ENCODE measurements around the gene ECI1. TPM values are rescaled to one million over a fixed set of nuclear protein-coding genes. Genes with fewer than 3 reads are reported as not detected.
"Not testable (repeated sequence)": the region's sequence is repeated elsewhere in the genome, so short reads cannot be mapped to it uniquely, and the experiment has no call there.

Gene ECI1
- polyA plus RNA-seq, 1 experiment, result 24.9 TPM

GRCh38 chr16:2244301-2244700 is 7.1 kb downstream of the ECI1 start:
- no peak for DNase-seq (ENCODE audit: low read depth, low spot score)
- POLR2A ChIA-PET, result no interaction called here
- Histone ChIP-seq H3K9me3 (ENCODE audit: control insufficient read depth, insufficient read depth, low read length) (no peaks in the 10 kb centered on the region; the same call in 1 of the 2 replicates), H3K4me3 (ENCODE audit: low read depth, low read length) (no peak overlapping the region), H3K27ac (ENCODE audit: low read depth, low read length) (no peak overlapping the region), H3K27me3 (ENCODE audit: control insufficient read depth, insufficient read depth, low read length) (no peaks in the 10 kb centered on the region)
- CTCF ChIA-PET, result no interaction called here
- no peak for TF ChIP-seq CTCF (IDR thresholded peaks at IDR 0.05; ENCODE audit: low read depth, low read length)

GRCh38 chr16:2243781-2244180 is 7.6 kb downstream of the ECI1 start:
- Histone ChIP-seq H3K27me3 (ENCODE audit: control insufficient read depth, insufficient read depth, low read length) (no peaks in the 10 kb centered on the region), H3K27ac (ENCODE audit: low read depth, low read length) (no peak overlapping the region), H3K9me3 (ENCODE audit: control insufficient read depth, insufficient read depth, low read length) (no peaks in the 10 kb centered on the region; the same call in 1 of the 2 replicates), H3K4me3 (ENCODE audit: low read depth, low read length) (no peak overlapping the region)
- ChIA-PET POLR2A (no interaction called here), CTCF (no interaction called here)
- DNase-seq (ENCODE audit: low read depth, low spot score), result no peak
- no peak for TF ChIP-seq CTCF (IDR thresholded peaks at IDR 0.05; ENCODE audit: low read depth, low read length)

- no peak for DNase-seq (ENCODE audit: low read depth, low spot score)
- Histone ChIP-seq H3K27me3 (ENCODE audit: control insufficient read depth, insufficient read depth, low read length) (no peaks in the 10 kb centered on the region), H3K27ac (ENCODE audit: low read depth, low read length) (no peak overlapping the region), H3K4me3 (ENCODE audit: low read depth, low read length) (no peak overlapping the region), H3K9me3 (ENCODE audit: control insufficient read depth, insufficient read depth, low read length) (no peaks in the 10 kb centered on the region; the same call in 1 of the 2 replicates)
- TF ChIP-seq CTCF (IDR thresholded peaks at IDR 0.05; ENCODE audit: low read depth, low read length), result no peak
- ChIA-PET POLR2A (no interaction called here), CTCF (no interaction called here)
Observed at GRCh38 chr16:2243031-2243528, 8.3 kb downstream of the ECI1 start.

GRCh38 chr16:2242598-2242997 is 8.8 kb downstream of the ECI1 start:
- no peak for TF ChIP-seq CTCF (IDR thresholded peaks at IDR 0.05; ENCODE audit: low read depth, low read length)
- POLR2A ChIA-PET, result no interaction called here
- no peak for DNase-seq (ENCODE audit: low read depth, low spot score)
- Histone ChIP-seq H3K27ac (ENCODE audit: low read depth, low read length) (no peak overlapping the region), H3K27me3 (ENCODE audit: control insufficient read depth, insufficient read depth, low read length) (peaks cover 4% of the 10 kb centered on the region), H3K4me3 (ENCODE audit: low read depth, low read length) (no peak overlapping the region), H3K9me3 (ENCODE audit: control insufficient read depth, insufficient read depth, low read length) (no peaks in the 10 kb centered on the region; the same call in 1 of the 2 replicates)
- CTCF ChIA-PET, result no interaction called here

- CTCF ChIA-PET; H3K9me3 ChIP-seq (ENCODE audit: control insufficient read depth, insufficient read depth, low read length); H3K4me3 ChIP-seq (ENCODE audit: low read depth, low read length); POLR2A ChIA-PET; H3K27ac ChIP-seq (ENCODE audit: low read depth, low read length); DNase-seq (ENCODE audit: low read depth, low spot score): not testable (repeated sequence)
- H3K27me3 ChIP-seq (ENCODE audit: control insufficient read depth, insufficient read depth, low read length), result peaks cover 13% of the 10 kb centered on the region
Observed at GRCh38 chr16:2240331-2240730, 11.1 kb downstream of the ECI1 start.

All from AG04450 (cell line).